HCT116 (cell line): ENCODE data around the gene ATXN1. TPM values are rescaled to one million over a fixed set of nuclear protein-coding genes. Genes with fewer than 3 reads are reported as not detected.

Experiments
- ATAC-seq: fragments of 200-7000 bp; cut with Tn5 transposase; 2 replicates; pipeline ENCODE4 v1.9.1; 2020; ENCODE audit warnings: mild to moderate bottlenecking, moderate library complexity
- BruUV-seq: library from RNA; stranded (reverse); fragments of 400-500 nt; replicated peaks from 2 replicates; lab custom pipeline; 2021; lab: Mats Ljungman, UMichigan
- CTCF ChIA-PET: fragments of 300-600 bp; sonication (Branson Sonifier 250); formaldehyde crosslinking; loops from one replicate; lab custom pipeline; 2021; ENCODE audit warnings: antibody characterized with exemption; lab: Charles Lee
- POLR2A ChIA-PET: fragments of 300-600, 350-600 bp; sonication (Branson Sonifier 250); formaldehyde crosslinking; loops from one replicate; lab custom pipeline; 2021; ENCODE audit warnings: antibody characterized with exemption; lab: Charles Lee
- RAD21 ChIA-PET, 2 experiments: fragments of 300-600 bp; sonication (Branson Sonifier 250); formaldehyde crosslinking; loops; one replicate each; lab custom pipeline; 2023; ENCODE audit warnings: low total read pairs in 2 of 2; ENCODE audit not compliant: uncharacterized antibody in 2 of 2, unreplicated experiment in 2 of 2, low non-redundant PET in 1 of 2; lab: Charles Lee
- DNase-seq: peaks from one replicate; pipeline ENCODE4 v3.0.0-alpha.2; 2010; ENCODE audit warnings: low read depth, low spot score
- H2AFZ ChIP-seq: fragments of 200-600 bp; shearing (Covaris generic), sonication (generic); 2 replicates; pipeline ENCODE4 v1.6.1; 2017; ENCODE audit warnings: low read depth, mixed run types, mixed read lengths, antibody characterized with exemption, low read length; ENCODE audit not compliant: poor library complexity, severe bottlenecking
- H3K27ac ChIP-seq: 2 replicates; pipeline ENCODE4 v1.5.1; 2012; ENCODE audit warnings: low read depth, low read length
- H3K27me3 ChIP-seq: fragments of 200-600 bp; sonication (generic); 2 replicates; pipeline ENCODE4 v1.6.1; 2016; ENCODE audit warnings: mixed run types, low read length, mixed read lengths; ENCODE audit not compliant: insufficient read depth
- H3K36me3 ChIP-seq, 2 experiments: fragments of 200-500 bp in 1 of 2; fragments of 200-600 bp in 1 of 2; sonication (Bioruptor generic) in 1 of 2; sonication (generic) in 1 of 2; 2 replicates each; pipeline versions ENCODE4 v1.5.1 to v1.6.1; 2014 to 2016; ENCODE audit warnings: low read length in 2 of 2, inconsistent platforms in 1 of 2, mixed read lengths in 1 of 2, mixed run types in 1 of 2; ENCODE audit not compliant: insufficient read depth in 2 of 2, control insufficient read depth in 1 of 2
- H3K4me1 ChIP-seq, 2 experiments: fragments of 200-600 bp in 1 of 2; sonication (generic) in 1 of 2; 2 replicates each; pipeline versions ENCODE4 v1.5.1 to v1.6.1; 2012 to 2017; ENCODE audit warnings: low read length in 2 of 2, inconsistent platforms in 1 of 2, mild to moderate bottlenecking in 1 of 2, mixed read lengths in 1 of 2, mixed run types in 1 of 2, moderate library complexity in 1 of 2; ENCODE audit not compliant: insufficient read depth in 2 of 2, control insufficient read depth in 1 of 2
- H3K4me2 ChIP-seq: fragments of 200-600 bp; sonication (generic); 2 replicates; pipeline ENCODE4 v1.6.1; 2017; ENCODE audit warnings: mixed run types, low read length, mixed read lengths
- H3K4me3 ChIP-seq, 2 experiments: fragments of 200-600 bp in 1 of 2; sonication (generic) in 1 of 2; replicated peaks in 1 of 2; 2 replicates each; pipeline ENCODE4 v1.5.1; 2011 to 2016; ENCODE audit warnings: low read length in 2 of 2, control low read depth in 1 of 2, low read depth in 1 of 2, mild to moderate bottlenecking in 1 of 2, mixed read lengths in 1 of 2, mixed run types in 1 of 2
- H3K79me2 ChIP-seq: fragments of 200-600 bp; sonication (generic); 2 replicates; pipeline ENCODE4 v1.6.1; 2017; ENCODE audit warnings: mild to moderate bottlenecking, mixed run types, low read length, moderate library complexity, mixed read lengths; ENCODE audit not compliant: insufficient read depth
- H3K9ac ChIP-seq: fragments of 200-600 bp; sonication (generic); 2 replicates; pipeline ENCODE4 v1.6.1; 2016; ENCODE audit warnings: low read length, mixed read lengths
- H3K9me2 ChIP-seq: fragments of 200-600 bp; sonication (generic), shearing (Covaris generic); 2 replicates; pipeline ENCODE4 v1.6.1; 2017; ENCODE audit warnings: mixed run types, mild to moderate bottlenecking, moderate library complexity; ENCODE audit not compliant: insufficient read depth
- H3K9me3 ChIP-seq, 2 experiments: fragments of 200-500 bp in 1 of 2; fragments of 200-600 bp in 1 of 2; sonication (Bioruptor generic) in 1 of 2; sonication (generic) in 1 of 2; 2 replicates each; pipeline ENCODE4 v1.6.1; 2014 to 2017; ENCODE audit warnings: low read length in 2 of 2, mixed read lengths in 2 of 2, inconsistent platforms in 1 of 2, low read depth in 1 of 2, mild to moderate bottlenecking in 1 of 2, mixed run types in 1 of 2, moderate library complexity in 1 of 2; ENCODE audit not compliant: control insufficient read depth in 1 of 2, insufficient read depth in 1 of 2
- H4K20me1 ChIP-seq: fragments of 200-600 bp; sonication (generic), shearing (Covaris generic); 2 replicates; pipeline ENCODE4 v1.6.1; 2017; ENCODE audit warnings: mixed run types, mild to moderate bottlenecking, moderate library complexity; ENCODE audit not compliant: insufficient read depth
- CBX3 ChIP-seq: IDR thresholded peaks from 2 replicates; pipeline ENCODE4 v1.6.1; 2012; ENCODE audit warnings: low read depth
- CEBPB ChIP-seq: IDR thresholded peaks from 2 replicates; pipeline ENCODE4 v1.6.1; 2012; ENCODE audit warnings: low read depth
- CTCF ChIP-seq, 3 experiments: fragments of 200-600 bp in 1 of 3; sonication (generic) in 1 of 3; IDR thresholded peaks in 2 of 3; conservative IDR thresholded peaks in 1 of 3; 2 replicates each; pipeline ENCODE4 v1.5.1; 2012 to 2017; ENCODE audit warnings: low read depth in 2 of 3, low read length in 2 of 3, antibody characterized with exemption in 1 of 3, borderline replicate concordance in 1 of 3, control low read depth in 1 of 3, mild to moderate bottlenecking in 1 of 3, mixed read lengths in 1 of 3, mixed run types in 1 of 3, moderate library complexity in 1 of 3; ENCODE audit not compliant: insufficient read depth in 1 of 3
- ELF1 ChIP-seq: IDR thresholded peaks from 2 replicates; pipeline ENCODE4 v1.6.1; 2012; ENCODE audit warnings: low read depth, borderline replicate concordance
- EZH2 ChIP-seq: fragments of 200-600 bp; sonication (generic); IDR thresholded peaks from 2 replicates; pipeline ENCODE4 v1.6.1; 2017; ENCODE audit warnings: antibody characterized with exemption, mixed run types
- EZH2phosphoT487 ChIP-seq: fragments of 200-600 bp; IDR thresholded peaks from 2 replicates; pipeline ENCODE4 v1.6.1; 2018; ENCODE audit warnings: antibody characterized with exemption, borderline replicate concordance
- FOSL1 ChIP-seq: IDR thresholded peaks from 2 replicates; pipeline ENCODE4 v1.6.1; 2012; ENCODE audit warnings: low read depth
- JUND ChIP-seq: IDR thresholded peaks from 2 replicates; pipeline ENCODE4 v1.6.1; 2012
- MAX ChIP-seq: IDR thresholded peaks from 2 replicates; pipeline ENCODE4 v1.6.1; 2012
- POLR2A ChIP-seq: IDR thresholded peaks from 2 replicates; pipeline ENCODE4 v1.7.0; 2011; ENCODE audit warnings: borderline replicate concordance; ENCODE audit not compliant: insufficient read depth, insufficient read length; ENCODE audit errors: extremely low read depth
- POLR2AphosphoS5 ChIP-seq: IDR thresholded peaks from 2 replicates; pipeline ENCODE4 v1.6.1; 2011; ENCODE audit warnings: mild to moderate bottlenecking, low read depth, low read length, moderate library complexity
- RAD21 ChIP-seq: IDR thresholded peaks from 2 replicates; pipeline ENCODE4 v1.6.1; 2012; ENCODE audit warnings: low read depth, mild to moderate bottlenecking
- SIN3A ChIP-seq: IDR thresholded peaks from 2 replicates; pipeline ENCODE4 v1.6.1; 2012; ENCODE audit warnings: low read depth
- SP1 ChIP-seq: IDR thresholded peaks from 2 replicates; pipeline ENCODE4 v1.6.1; 2012; ENCODE audit warnings: low read depth
- YY1 ChIP-seq: IDR thresholded peaks from 2 replicates; pipeline ENCODE4 v1.6.1; 2011; ENCODE audit warnings: low read length, low read depth, moderate library complexity, mild to moderate bottlenecking; ENCODE audit not compliant: insufficient replicate concordance; ENCODE audit errors: extremely low read depth
- ZBTB33 ChIP-seq: IDR thresholded peaks from 2 replicates; pipeline ENCODE4 v1.6.1; 2011; ENCODE audit warnings: mild to moderate bottlenecking, low read length, moderate library complexity; ENCODE audit not compliant: insufficient replicate concordance; ENCODE audit errors: extremely low read depth
- ZFX ChIP-seq: fragments of 450-650 bp; IDR thresholded peaks from 2 replicates; pipeline ENCODE4 v1.6.1; 2017
- ZNF274 ChIP-seq: fragments of 200-500 bp; sonication (Bioruptor generic); IDR thresholded peaks from 2 replicates; pipeline ENCODE4 v1.6.1; 2014; ENCODE audit warnings: mild to moderate bottlenecking, low read depth, low read length, inconsistent platforms
- intact Hi-C: fragments of 100-400 bp; cut with micrococcal nuclease; formaldehyde crosslinking; loops from 2 replicates; pipeline ENCODE4 v1.10.0; 2022
- total RNA-seq: library from RNA; stranded (reverse); gene quantifications from one replicate; pipeline ENCODE4 v1.2.1, GENCODE V29; 2021; ENCODE audit not compliant: unreplicated experiment
- TF ChIP-seq, protein P1 (sequence below): IDR thresholded peaks from 2 replicates; pipeline ENCODE4 v1.6.1; 2012; ENCODE audit warnings: low read depth
- TF ChIP-seq, protein P2 (sequence below): IDR thresholded peaks from 2 replicates; pipeline ENCODE4 v1.6.1; 2012

The ATXN1 gene
- total RNA-seq, 1 experiment from 2014 or later, result 21.0 TPM

DNA sequence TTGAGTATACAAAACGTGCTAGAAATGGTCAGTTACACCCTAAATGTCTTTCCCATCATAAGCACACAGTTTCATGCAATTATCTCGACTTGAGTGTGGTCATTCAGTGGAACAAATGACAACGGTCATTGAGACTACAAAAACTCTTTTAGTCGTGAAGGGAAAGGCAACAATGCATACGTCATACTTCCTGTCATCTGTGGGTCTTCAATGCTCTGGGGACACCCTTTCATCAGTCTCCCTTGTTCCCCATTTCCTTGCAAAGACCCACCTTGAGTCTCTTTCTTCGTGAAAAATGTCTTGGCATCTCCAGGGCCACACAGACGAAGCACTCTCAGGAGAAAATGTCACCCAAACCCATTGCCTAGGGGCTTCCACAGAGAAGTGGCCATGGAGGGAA is 284.4 kb downstream of the ATXN1 start:
- RAD21 ChIA-PET, result no interaction called here
- Histone ChIP-seq H3K79me2 (no peaks in the 10 kb centered on the region), H3K36me3 (no peaks in the 10 kb centered on the region), H3K27ac (no peak overlapping the region), H3K4me3 (no peak overlapping the region), H2AFZ (no peak overlapping the region), H3K4me2 (no peak overlapping the region), H3K9me2 (no peaks in the 10 kb centered on the region), H3K9me3 (no peaks in the 10 kb centered on the region), H4K20me1 (no peaks in the 10 kb centered on the region), H3K4me1 (no peaks in the 10 kb centered on the region), H3K27me3 (no peaks in the 10 kb centered on the region), H3K9ac (no peak overlapping the region)
- TF ChIP-seq, protein P1, sequence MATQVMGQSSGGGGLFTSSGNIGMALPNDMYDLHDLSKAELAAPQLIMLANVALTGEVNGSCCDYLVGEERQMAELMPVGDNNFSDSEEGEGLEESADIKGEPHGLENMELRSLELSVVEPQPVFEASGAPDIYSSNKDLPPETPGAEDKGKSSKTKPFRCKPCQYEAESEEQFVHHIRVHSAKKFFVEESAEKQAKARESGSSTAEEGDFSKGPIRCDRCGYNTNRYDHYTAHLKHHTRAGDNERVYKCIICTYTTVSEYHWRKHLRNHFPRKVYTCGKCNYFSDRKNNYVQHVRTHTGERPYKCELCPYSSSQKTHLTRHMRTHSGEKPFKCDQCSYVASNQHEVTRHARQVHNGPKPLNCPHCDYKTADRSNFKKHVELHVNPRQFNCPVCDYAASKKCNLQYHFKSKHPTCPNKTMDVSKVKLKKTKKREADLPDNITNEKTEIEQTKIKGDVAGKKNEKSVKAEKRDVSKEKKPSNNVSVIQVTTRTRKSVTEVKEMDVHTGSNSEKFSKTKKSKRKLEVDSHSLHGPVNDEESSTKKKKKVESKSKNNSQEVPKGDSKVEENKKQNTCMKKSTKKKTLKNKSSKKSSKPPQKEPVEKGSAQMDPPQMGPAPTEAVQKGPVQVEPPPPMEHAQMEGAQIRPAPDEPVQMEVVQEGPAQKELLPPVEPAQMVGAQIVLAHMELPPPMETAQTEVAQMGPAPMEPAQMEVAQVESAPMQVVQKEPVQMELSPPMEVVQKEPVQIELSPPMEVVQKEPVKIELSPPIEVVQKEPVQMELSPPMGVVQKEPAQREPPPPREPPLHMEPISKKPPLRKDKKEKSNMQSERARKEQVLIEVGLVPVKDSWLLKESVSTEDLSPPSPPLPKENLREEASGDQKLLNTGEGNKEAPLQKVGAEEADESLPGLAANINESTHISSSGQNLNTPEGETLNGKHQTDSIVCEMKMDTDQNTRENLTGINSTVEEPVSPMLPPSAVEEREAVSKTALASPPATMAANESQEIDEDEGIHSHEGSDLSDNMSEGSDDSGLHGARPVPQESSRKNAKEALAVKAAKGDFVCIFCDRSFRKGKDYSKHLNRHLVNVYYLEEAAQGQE, result no peak
- TF ChIP-seq FOSL1 (no peak), MAX (no peak), CBX3 (no peak), ELF1 (no peak), ZBTB33 (no peak), EZH2phosphoT487 (no peak), CEBPB (no peak), EZH2 (no peak), POLR2A (no peak), RAD21 (no peak), SIN3A (no peak), CTCF (IDR thresholded peaks at IDR 0.05 in 2 of 3, conservative IDR thresholded peaks at IDR 0.05 in 1 of 3; ENCODE audit: borderline replicate concordance in 1 of 3, insufficient read depth in 1 of 3, low read depth in 2 of 3, low read length in 2 of 3) (no peak), ZFX (no peak), POLR2AphosphoS5 (no peak), JUND (no peak), ZNF274 (no peak), YY1 (no peak), SP1 (no peak)
- TF ChIP-seq, protein P2, sequence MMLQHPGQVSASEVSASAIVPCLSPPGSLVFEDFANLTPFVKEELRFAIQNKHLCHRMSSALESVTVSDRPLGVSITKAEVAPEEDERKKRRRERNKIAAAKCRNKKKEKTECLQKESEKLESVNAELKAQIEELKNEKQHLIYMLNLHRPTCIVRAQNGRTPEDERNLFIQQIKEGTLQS, result no peak
- DNase-seq (no peak), ATAC-seq (no peak)
- CTCF ChIA-PET, result no interaction called here
- POLR2A ChIA-PET, result no interaction called here
- no TSS peak for BruUV-seq
- intact Hi-C loops, result no loop called here
